Neural crest cell (in vitro differentiated cells): ENCODE measurements around the gene SLC5A12. TPM values are rescaled to one million over a fixed set of nuclear protein-coding genes. Genes with fewer than 3 reads are reported as not detected.

ENCODE experiments used
- DNase-seq: peaks from one replicate; pipeline ENCODE4 v3.0.0; 2021; ENCODE audit warnings: low read depth, mixed read lengths, low spot score
- H3K27ac Mint-ChIP-seq: one replicate; pipeline ENCODE4 v1.8.0; 2021; ENCODE audit warnings: mild to moderate bottlenecking, mixed read lengths; ENCODE audit not compliant: unreplicated experiment
- H3K27me3 Mint-ChIP-seq: 2 replicates; pipeline ENCODE4 v1.8.0; 2021; ENCODE audit warnings: low read depth, mild to moderate bottlenecking, mixed read lengths
- H3K36me3 Mint-ChIP-seq: 2 replicates; pipeline ENCODE4 v1.8.0; 2021; ENCODE audit warnings: low read depth, mild to moderate bottlenecking, mixed read lengths
- H3K4me1 Mint-ChIP-seq: 2 replicates; pipeline ENCODE4 v1.8.0; 2021; ENCODE audit warnings: mixed read lengths
- H3K4me3 Mint-ChIP-seq: one replicate; pipeline ENCODE4 v1.8.0; 2021; ENCODE audit warnings: mild to moderate bottlenecking, mixed read lengths
- H3K9me3 Mint-ChIP-seq: 2 replicates; pipeline ENCODE4 v1.8.0; 2021; ENCODE audit warnings: mixed read lengths
- total RNA-seq: library from RNA; stranded (reverse); gene quantifications from 2 replicates; pipeline ENCODE4 v1.2.1, GENCODE V29; 2021
- TF ChIP-seq, protein P1 (sequence below): fragments of 200-600 bp; sonication (generic); conservative IDR thresholded peaks from 2 replicates; pipeline ENCODE4 v1.5.0; 2021; ENCODE audit warnings: antibody characterized with exemption, mild to moderate bottlenecking

The SLC5A12 gene
- total RNA-seq, 1 donor from 2014 or later: 3.4 TPM

DNA sequence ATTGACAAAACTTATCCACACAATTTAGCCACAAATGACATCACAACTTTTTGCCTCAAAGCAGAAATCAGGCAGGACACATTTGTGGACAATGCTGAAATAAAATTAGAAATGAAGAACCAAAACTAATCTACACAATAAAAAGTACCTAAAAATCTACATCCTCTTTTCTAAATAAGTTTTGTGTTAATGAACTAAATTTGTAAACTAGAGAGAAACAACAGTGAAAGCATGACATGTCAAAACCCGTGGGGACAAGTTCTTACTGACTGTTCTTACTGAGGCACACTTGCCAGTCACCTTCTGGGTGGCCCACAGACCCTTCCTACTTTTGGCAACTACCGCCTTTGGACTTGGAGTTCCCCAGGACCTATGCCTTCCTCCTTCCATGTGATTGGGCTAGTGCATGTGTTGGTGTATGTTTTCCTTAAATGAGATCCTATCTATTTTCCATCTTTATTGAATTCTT, 89.1 kb downstream of the SLC5A12 start:
- Mint-ChIP-seq H3K9me3 (no peaks in the 10 kb centered on the region), H3K27me3 (no peaks in the 10 kb centered on the region), H3K36me3 (no peaks in the 10 kb centered on the region), H3K27ac (no peak overlapping the region), H3K4me3 (no peak overlapping the region), H3K4me1 (peaks cover 5% of the 10 kb centered on the region)
- TF ChIP-seq, protein P1, sequence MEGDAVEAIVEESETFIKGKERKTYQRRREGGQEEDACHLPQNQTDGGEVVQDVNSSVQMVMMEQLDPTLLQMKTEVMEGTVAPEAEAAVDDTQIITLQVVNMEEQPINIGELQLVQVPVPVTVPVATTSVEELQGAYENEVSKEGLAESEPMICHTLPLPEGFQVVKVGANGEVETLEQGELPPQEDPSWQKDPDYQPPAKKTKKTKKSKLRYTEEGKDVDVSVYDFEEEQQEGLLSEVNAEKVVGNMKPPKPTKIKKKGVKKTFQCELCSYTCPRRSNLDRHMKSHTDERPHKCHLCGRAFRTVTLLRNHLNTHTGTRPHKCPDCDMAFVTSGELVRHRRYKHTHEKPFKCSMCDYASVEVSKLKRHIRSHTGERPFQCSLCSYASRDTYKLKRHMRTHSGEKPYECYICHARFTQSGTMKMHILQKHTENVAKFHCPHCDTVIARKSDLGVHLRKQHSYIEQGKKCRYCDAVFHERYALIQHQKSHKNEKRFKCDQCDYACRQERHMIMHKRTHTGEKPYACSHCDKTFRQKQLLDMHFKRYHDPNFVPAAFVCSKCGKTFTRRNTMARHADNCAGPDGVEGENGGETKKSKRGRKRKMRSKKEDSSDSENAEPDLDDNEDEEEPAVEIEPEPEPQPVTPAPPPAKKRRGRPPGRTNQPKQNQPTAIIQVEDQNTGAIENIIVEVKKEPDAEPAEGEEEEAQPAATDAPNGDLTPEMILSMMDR: no peak
- no peak for DNase-seq

- TF ChIP-seq, protein P1: no peak
- Mint-ChIP-seq H3K4me3 (no peak overlapping the region), H3K9me3 (no peaks in the 10 kb centered on the region), H3K27ac (no peak overlapping the region), H3K36me3 (no peaks in the 10 kb centered on the region), H3K4me1 (no peaks in the 10 kb centered on the region), H3K27me3 (no peaks in the 10 kb centered on the region)
- no peak for DNase-seq
Observed at GRCh38 chr11:26626346-26626745, 95.5 kb downstream of the SLC5A12 start.

GRCh38 chr11:26623076-26623659, 98.7 kb downstream of the SLC5A12 start:
- H3K36me3 Mint-ChIP-seq: no peaks in the 10 kb centered on the region
- peaks cover 7% of the 10 kb centered on the region for H3K4me1 Mint-ChIP-seq
- no peak for DNase-seq
- no peak overlapping the region for H3K27ac Mint-ChIP-seq
- no peaks in the 10 kb centered on the region for H3K27me3 Mint-ChIP-seq
- TF ChIP-seq, protein P1: no peak
- H3K9me3 Mint-ChIP-seq: no peaks in the 10 kb centered on the region
- no peak overlapping the region for H3K4me3 Mint-ChIP-seq

- Mint-ChIP-seq H3K4me3 (no peak overlapping the region), H3K27me3 (no peaks in the 10 kb centered on the region), H3K36me3 (no peaks in the 10 kb centered on the region), H3K27ac (no peak overlapping the region), H3K9me3 (no peaks in the 10 kb centered on the region), H3K4me1 (peaks cover 8% of the 10 kb centered on the region)
- no peak for DNase-seq
- TF ChIP-seq, protein P1: no peak
Observed at GRCh38 chr11:26622181-26622580, 99.7 kb downstream of the SLC5A12 start.

DNA sequence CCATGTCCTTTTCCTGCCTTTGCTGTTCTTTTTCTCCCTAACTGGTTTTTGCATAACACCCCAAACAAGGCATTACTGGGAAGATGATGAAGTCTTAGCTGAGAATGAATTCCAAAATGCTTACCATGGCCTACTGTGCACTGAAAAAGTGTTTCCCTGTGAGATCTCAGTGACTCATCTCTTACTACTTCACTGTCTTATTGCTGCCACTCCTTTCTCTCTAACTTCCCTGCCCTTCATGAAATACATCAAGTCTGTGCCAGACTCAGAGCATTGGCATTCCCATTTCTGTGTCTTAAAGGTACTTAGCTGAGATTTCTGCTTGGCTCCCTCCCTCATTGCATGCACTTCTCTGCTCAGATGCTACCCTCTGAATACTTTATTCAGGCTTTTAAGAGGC, 100.7 kb downstream of the SLC5A12 start:
- Mint-ChIP-seq H3K4me1 (peaks cover 8% of the 10 kb centered on the region), H3K9me3 (no peaks in the 10 kb centered on the region), H3K27me3 (no peaks in the 10 kb centered on the region), H3K27ac (no peak overlapping the region), H3K4me3 (no peak overlapping the region), H3K36me3 (no peaks in the 10 kb centered on the region)
- DNase-seq: no peak
- TF ChIP-seq, protein P1: no peak
